ENCODE measurements around the gene GRID1.

DNA sequence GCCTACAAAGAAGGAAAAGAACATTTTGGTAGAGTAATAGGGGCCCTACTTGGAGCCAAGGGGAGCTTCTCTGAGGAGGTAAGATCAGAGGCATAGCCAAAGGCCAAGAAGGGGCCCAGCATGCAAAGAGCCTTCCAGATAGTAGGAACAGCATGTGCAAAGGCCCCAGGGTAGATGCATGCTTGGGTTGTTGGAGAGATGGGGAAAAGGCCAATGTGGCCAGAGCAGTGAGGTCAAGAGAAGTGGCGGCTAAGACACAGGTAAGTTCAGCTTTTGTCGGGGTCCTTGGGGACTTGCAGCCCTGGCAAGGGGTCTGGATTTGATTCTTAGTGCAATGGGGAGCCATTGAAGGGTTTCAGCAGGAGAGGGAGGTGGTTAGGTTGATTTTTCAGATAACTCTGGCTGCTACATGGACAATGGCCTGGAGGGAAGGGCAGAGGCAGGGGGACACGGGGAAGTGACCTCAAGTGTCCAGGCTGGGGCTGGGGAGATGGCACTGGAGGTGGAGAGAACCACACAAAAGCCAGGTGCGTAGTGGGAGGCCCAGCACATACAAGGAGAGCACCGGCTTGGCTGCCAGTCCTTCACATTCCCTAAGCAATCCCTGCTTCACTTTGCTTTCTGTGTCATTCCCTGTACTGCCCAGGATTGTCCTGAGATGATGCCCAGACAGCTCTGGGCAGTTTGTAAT is 16.5 kb downstream of the GRID1 start:
- TF ChIP-seq CTCF (IDR thresholded peaks at IDR 0.05) (no peak), POLR2AphosphoS5 (IDR thresholded peaks at IDR 0.05; ENCODE audit: insufficient read depth in 1 of 2, low read depth in 1 of 2) (no peak)
